ENCODE measurements around the gene PPP4R2. TPM values are rescaled to one million over a fixed set of nuclear protein-coding genes. Genes with fewer than 3 reads are reported as not detected.

Gene PPP4R2
- total and polyA plus RNA-seq, 9 of the 15 experiments (the other 6 are each of a cell fraction or from before 2014, with no cell fraction given), result 11.0 to 49.6 (median 31.6) TPM

- intact Hi-C loops (cut with micrococcal nuclease), result no loop called here
- POLR2A ChIA-PET, result interaction anchor here (0.7 kb wide), 1 partner anchor 81 kb away, joined by 3 read pairs; no protein-coding TSS in a partner anchor
- no peak for ATAC-seq
Observed at GRCh38 chr3:72985576-72985975, 11.0 kb upstream of the PPP4R2 start.

More at GRCh38 chr3:72985576-72985975, 11.0 kb upstream of the PPP4R2 start:
- no CpG with 5 or more reads among the region's 1 CpG for WGBS (ENCODE audit: insufficient coverage, low coverage, missing lambda C conversion rate)
- Histone ChIP-seq H4K20me1 (replicated peaks; ENCODE audit: control insufficient read depth, insufficient read depth, low read length) (no peaks in the 10 kb centered on the region), H3K4me3 (no peak overlapping the region), H2AFZ (ENCODE audit: low read depth, low read length) (no peak overlapping the region), H3K4me1 (replicated peaks in 1 of 2; ENCODE audit: control insufficient read depth in 2 of 2, insufficient read depth in 2 of 2, low read length in 2 of 2) (no peaks in the 10 kb centered on the region; a peak in 1 of 5 replicates), H3K9me1 (ENCODE audit: control insufficient read depth, insufficient read depth, low read length) (no peaks in the 10 kb centered on the region), H3K4me2 (ENCODE audit: insufficient read depth, low read length) (no peak overlapping the region), H3K9ac (ENCODE audit: insufficient read depth in 1 of 2, low read depth in 2 of 2, low read length in 2 of 2) (no peak overlapping the region), H3K27ac (ENCODE audit: extremely low read depth, low read depth, low read length) (no peak overlapping the region), H3K36me3 (ENCODE audit: control insufficient read depth, insufficient read depth, low read length) (no peaks in the 10 kb centered on the region), H3K79me2 (ENCODE audit: control insufficient read depth, insufficient read depth, low read length) (no peaks in the 10 kb centered on the region), H3K9me3 (replicated peaks; ENCODE audit: control insufficient read depth, insufficient read depth, low read depth, low read length) (no peaks in the 10 kb centered on the region; the same call in 1 of the 2 replicates), H3K27me3 (ENCODE audit: control insufficient read depth in 2 of 2, insufficient read depth in 2 of 2, low read length in 2 of 2) (no peaks in the 10 kb centered on the region)
- no peak for DNase-seq (ENCODE audit: extremely low read depth in 1 of 4, low spot score in 3 of 4)
- no peak for FAIRE-seq
- in situ Hi-C loops (cut with MboI), result no loop called here
- TF ChIP-seq DNMT1 (IDR thresholded peaks at IDR 0.05), result no peak
- TF ChIP-seq GABPB2 (CRISPR knock-in tag; conservative IDR thresholded peaks at IDR 0.05), result no peak
- TF ChIP-seq FOXK1 (CRISPR knock-in tag; IDR thresholded peaks at IDR 0.05; ENCODE audit: borderline replicate concordance), result no peak
- TF ChIP-seq HMBOX1 (IDR thresholded peaks at IDR 0.05), result no peak
- TF ChIP-seq KAT8 (IDR thresholded peaks at IDR 0.05; ENCODE audit: low read depth), result no peak
- no peak for TF ChIP-seq FIP1L1 (IDR thresholded peaks at IDR 0.05; ENCODE audit: low read depth, low read length, poor library complexity, severe bottlenecking)
- TF ChIP-seq ZNF707 (CRISPR knock-in tag; conservative IDR thresholded peaks at IDR 0.05), result peak; percentile 96
- TF ChIP-seq ZNF764 (CRISPR knock-in tag; IDR thresholded peaks at IDR 0.05; ENCODE audit: low read depth), result no peak
- BruUV-seq (replicated peaks), result no TSS peak
- CTCF ChIA-PET (ENCODE audit: low intra/inter-chr PET ratio), result no interaction called here
